ENCODE measurements around the gene ATG4A. TPM values are rescaled to one million over a fixed set of nuclear protein-coding genes. Genes with fewer than 3 reads are reported as not detected.

ATG4A gene
- total RNA-seq, 4 donors from 2014 or later: 3.8 to 9.1 (median 6.5) TPM

DNA sequence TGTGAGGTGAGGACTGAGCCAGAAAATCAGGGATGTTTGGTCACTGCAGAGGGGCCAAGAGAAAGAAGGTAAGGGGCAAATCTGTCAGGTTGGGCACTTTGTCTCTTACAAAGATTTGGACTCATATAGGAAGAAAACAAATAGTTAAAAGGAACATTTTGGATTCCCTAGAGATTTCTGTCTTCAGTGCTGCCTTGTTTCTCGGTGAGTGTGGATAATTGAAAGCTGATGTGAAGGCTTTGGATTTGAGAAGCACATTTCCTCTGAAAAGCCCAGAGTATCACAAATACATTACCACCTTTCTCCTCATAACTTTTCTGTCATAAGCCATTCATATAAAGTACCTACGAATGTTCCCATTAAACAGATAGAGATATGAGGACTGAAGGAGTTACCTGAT, 107.5 kb downstream of the ATG4A start:
- no peak for TF ChIP-seq POLR2A (IDR thresholded peaks at IDR 0.05)
- no peak for DNase-seq (ENCODE audit: low spot score in 2 of 2)
- intact Hi-C loops (cut with DNase I; ENCODE audit: low total_unique reads): no loop called here
- WGBS, 2 donors: 42 to 60% methylated on average over 2 of the region's 2 CpGs
- H3K4me3 ChIP-seq (ENCODE audit: low read depth, poor library complexity, severe bottlenecking): no peak overlapping the region

DNA sequence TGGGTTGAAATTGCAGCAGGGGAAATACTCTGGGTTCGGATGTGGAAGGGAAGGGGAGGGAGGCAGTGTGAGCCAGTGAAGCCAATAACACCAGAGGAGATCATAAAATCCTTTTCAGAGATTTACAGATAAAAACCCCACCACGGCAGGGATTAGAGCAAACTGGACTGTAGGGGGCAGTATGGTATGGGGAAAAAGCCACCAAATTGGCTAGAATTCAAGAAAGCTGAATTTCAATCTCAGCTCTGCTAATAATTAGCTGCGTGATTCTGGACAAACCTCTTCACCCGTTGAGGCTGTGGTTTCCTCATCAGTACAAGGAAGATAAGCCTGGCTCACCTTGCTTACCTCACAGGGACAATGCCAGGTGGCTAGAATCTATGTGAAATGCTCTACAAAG, 108.1 kb downstream of the ATG4A start:
- H3K4me3 ChIP-seq (ENCODE audit: low read depth, poor library complexity, severe bottlenecking): no peak overlapping the region
- TF ChIP-seq, protein P1, sequence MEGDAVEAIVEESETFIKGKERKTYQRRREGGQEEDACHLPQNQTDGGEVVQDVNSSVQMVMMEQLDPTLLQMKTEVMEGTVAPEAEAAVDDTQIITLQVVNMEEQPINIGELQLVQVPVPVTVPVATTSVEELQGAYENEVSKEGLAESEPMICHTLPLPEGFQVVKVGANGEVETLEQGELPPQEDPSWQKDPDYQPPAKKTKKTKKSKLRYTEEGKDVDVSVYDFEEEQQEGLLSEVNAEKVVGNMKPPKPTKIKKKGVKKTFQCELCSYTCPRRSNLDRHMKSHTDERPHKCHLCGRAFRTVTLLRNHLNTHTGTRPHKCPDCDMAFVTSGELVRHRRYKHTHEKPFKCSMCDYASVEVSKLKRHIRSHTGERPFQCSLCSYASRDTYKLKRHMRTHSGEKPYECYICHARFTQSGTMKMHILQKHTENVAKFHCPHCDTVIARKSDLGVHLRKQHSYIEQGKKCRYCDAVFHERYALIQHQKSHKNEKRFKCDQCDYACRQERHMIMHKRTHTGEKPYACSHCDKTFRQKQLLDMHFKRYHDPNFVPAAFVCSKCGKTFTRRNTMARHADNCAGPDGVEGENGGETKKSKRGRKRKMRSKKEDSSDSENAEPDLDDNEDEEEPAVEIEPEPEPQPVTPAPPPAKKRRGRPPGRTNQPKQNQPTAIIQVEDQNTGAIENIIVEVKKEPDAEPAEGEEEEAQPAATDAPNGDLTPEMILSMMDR (IDR thresholded peaks at IDR 0.05): no peak
- TF ChIP-seq POLR2A (IDR thresholded peaks at IDR 0.05): no peak
- intact Hi-C loops (cut with DNase I; ENCODE audit: low total_unique reads): no loop called here
- DNase-seq (ENCODE audit: low spot score in 2 of 2): no peak
- 6 to 7% methylated on average over 4 of the region's 4 CpGs for WGBS, 2 donors

DNA sequence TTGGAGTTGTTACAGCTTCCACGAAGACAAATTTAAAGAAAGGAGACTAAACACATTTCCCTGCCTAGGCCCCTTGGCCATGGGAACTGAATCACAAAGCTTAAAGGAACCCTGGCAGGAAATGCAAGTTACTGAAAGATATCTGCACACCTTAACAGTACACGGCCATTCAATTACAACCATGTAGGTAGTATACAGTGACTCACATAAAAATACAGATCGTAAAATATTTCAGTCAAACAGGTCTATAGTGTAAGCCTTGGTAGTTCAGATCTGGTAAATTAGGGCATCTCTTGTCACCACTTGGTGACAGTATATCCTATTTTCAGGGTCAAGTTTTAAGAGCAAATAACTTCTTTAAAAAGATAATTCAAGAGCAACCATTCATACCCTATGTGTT, 112.0 kb downstream of the ATG4A start:
- no peak for DNase-seq (ENCODE audit: low spot score in 2 of 2)
- no peak overlapping the region for H3K4me3 ChIP-seq (ENCODE audit: low read depth, poor library complexity, severe bottlenecking)
- WGBS, 2 donors: 55 to 60% methylated on average over 3 of the region's 3 CpGs
- TF ChIP-seq, protein P1 (IDR thresholded peaks at IDR 0.05): no peak
- TF ChIP-seq POLR2A (IDR thresholded peaks at IDR 0.05): no peak
- intact Hi-C loops (cut with DNase I; ENCODE audit: low total_unique reads): no loop called here

Other genes starting within 250 kb of the ATG4A start
- gene TEX13B, start 109.4 kb upstream of the ATG4A start, total RNA-seq: not detected
- 1 to 10 TPM in 2 of 4 donors, not detected in 2; 1.2 to 1.6 TPM for gene VSIG1, start 46.7 kb upstream of the ATG4A start, total RNA-seq
- gene PSMD10, start 236 bp upstream of the ATG4A start, total RNA-seq: 10 to 100 TPM; 23.4 to 42.5 (median 36.0) TPM